HG02852 (cell line): ENCODE measurements around the gene RASA3.

Experiments used
- ATAC-seq: cut with Tn5 transposase; IDR thresholded peaks from one replicate; pipeline ENCODE4 v1.9.1; 2021; ENCODE audit warnings: mild to moderate bottlenecking, moderate library complexity; ENCODE audit not compliant: unreplicated experiment

The RASA3 gene

DNA sequence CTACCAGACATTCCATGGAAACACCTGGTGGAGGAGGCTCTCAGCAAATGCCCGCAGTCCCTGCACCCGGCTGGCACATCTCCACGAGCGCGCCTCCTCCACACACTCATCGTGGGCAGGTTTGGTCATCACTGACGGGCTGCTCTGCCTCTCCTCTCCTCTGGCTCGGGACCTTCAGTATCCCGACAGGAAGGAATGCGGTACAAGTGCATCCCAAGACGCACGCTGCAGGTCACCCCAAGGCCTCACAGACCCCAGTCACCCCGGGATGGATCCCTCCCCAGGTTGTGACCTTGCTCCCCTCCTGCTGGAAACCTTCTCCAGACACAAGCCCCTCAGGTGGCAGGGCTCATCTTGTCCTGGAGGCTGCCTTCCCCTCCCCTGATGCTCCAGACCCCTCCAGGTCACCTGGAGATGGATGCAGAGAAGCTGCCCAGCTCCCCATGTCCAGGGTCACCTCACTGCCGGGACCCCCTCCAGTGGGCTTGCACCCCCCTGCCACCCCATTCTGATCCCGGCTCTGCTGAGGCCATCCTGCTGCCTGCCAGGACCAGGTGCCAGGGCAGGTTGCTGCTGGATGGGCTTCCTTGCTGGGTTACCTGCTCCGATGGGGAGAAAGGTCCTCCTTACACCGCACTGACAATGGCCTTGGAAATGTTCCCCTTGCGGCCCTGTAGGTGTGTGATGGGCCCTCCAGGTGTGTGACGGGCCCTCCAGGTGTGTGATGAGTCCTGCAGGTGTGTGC is 188.4 kb downstream of the RASA3 start:
- no peak for ATAC-seq

GRCh38 chr13:113942591-113943103 is 189.8 kb downstream of the RASA3 start:
- no peak for ATAC-seq

- ATAC-seq: no peak
These were observed 190.7 kb downstream of the RASA3 start for GRCh38 chr13:113941571-113942191.

DNA sequence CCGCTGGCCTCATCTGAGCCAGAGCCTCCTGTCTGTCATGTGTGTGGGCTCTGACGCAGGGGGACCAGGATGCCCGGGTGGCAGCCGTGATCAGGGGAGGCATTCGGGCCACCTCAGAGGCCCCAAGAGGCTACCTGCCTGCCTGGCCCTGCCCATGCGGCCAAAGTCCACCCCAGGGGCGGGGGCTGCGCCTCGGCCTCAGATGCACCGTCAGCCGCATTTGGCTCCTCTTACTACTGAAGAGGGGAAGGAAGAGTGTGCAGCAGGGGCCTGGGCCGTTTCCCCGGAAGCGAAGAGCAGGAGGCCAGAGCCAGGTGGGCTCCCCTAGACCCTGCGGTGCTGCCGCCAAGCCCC is 192.5 kb downstream of the RASA3 start:
- ATAC-seq: no peak

GRCh38 chr13:113939129-113939943 is 193.1 kb downstream of the RASA3 start:
- no peak for ATAC-seq

DNA sequence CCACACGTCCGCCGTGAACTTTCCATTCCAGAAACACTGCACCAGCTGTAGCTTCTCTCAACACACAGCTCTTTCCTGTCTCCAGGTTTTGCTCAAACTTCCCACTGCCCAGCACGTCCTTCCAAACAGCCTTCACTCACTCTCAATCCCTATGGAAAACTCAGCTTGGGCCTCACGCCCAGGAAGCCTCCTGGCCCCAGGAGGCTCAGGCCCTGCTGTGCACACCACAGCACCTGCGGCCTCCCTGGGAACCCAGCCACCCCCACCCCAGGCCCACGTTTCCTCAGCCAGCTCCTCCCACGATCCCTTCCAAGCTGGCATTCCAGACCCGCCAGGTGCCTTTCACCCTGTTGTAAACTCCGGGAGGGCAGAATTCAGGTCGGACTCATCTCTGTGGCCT is 193.7 kb downstream of the RASA3 start:
- no peak for ATAC-seq

DNA sequence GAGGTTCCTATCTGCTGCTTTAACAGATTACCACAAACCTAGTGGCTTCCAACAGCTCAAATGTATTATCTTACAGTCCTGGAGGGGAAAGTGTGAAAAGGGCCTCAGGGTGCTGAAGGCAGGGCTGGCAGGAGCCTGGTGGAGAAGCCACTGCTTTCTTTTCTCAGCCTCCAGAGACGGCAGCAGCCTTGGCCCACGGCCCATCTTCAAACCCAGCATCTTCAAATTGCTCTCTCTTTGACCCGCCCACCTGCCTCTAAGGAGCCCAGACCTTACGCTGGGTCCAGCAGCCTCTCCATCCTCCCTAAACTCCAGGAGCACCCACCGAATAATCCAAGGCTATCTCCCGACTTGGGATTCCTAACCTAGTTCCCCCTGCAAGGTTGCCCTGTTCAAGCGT is 194.2 kb downstream of the RASA3 start:
- ATAC-seq: no peak

DNA sequence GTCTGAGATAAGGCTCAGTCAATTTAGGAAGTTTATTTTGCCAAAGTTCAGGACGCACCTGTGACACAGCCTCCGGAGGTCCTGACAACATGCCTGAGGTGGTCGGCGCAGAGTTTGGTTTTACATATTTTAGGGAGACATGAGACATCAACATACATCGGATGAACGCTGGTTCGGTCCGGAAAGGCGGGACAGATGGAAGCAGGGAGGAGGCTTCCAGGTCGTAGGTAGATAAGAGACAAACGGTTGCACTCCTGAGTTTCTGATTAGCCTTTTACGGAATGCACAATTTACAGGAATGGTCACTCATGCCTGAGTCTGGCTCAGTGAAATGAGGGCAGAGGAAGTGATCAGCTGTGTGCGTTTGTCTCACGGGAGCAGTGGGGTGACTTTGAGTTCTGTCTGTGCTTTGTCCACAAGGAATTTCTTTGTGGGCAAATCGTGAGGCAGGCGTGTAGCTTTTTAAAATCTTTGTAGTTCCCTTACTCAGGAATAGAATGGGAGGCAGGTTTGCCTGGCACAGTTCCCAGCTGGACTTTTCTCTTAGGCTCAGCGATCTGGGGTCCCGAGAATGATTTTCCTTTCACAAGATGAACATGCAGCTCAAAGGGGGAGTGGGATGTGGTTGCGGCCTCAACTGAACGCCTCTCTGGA is 194.8 kb downstream of the RASA3 start:
- ATAC-seq: no peak

- ATAC-seq: no peak
These were observed 195.3 kb downstream of the RASA3 start for GRCh38 chr13:113937073-113937472.

GRCh38 chr13:113936166-113936965 is 196.1 kb downstream of the RASA3 start:
- ATAC-seq: no peak

- no peak for ATAC-seq
These were observed 197.2 kb downstream of the RASA3 start for GRCh38 chr13:113935001-113935844.

GRCh38 chr13:113934576-113934975 is 197.8 kb downstream of the RASA3 start:
- no peak for ATAC-seq

DNA sequence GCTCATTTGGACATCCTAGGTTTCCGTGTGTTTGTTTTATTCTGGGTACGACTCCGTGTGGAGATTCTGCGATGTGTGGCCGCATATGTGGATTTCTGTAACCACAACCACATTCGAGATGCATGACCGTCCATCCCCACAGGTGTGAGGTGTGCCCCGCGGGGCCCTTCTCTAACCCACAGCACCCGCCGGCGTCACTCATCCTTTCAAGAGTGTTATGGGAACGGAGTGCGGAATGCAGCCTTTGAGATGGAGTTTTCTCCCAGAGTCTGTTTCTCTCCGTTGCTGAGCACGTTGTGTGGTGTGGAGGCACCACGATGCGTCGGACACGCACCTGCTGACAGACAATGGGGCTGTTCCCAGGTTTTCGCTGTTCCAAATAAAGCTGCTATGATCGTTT is 198.5 kb downstream of the RASA3 start:
- ATAC-seq: no peak

DNA sequence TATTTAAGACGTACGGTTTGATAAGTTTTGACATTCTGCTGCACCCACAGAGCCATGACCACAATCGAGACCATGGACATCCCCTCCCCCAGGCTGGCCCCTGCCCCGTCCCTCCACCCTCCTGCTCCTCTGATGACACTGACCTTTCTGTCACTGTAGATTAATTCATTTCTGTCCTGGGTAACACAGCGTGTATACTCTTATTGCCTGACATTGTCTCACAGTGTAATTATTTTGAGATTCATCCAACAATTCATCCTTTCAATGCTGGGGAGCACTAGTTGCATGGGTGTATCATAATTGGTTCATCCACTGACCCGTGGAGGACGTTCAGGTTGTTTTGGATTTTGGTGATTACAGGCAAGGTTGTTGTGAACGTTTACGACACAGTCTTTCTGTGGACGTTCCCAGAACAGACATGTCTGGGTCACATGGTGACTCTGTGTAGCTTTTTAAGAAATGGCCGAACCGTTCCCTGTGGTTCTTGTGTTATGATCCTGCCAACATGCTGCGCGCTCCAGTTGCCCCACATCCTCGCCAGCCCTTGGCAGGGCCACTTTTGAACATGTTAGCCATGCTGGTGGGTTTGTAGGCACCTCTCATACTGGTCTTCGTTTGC is 200.5 kb downstream of the RASA3 start:
- no peak for ATAC-seq

DNA sequence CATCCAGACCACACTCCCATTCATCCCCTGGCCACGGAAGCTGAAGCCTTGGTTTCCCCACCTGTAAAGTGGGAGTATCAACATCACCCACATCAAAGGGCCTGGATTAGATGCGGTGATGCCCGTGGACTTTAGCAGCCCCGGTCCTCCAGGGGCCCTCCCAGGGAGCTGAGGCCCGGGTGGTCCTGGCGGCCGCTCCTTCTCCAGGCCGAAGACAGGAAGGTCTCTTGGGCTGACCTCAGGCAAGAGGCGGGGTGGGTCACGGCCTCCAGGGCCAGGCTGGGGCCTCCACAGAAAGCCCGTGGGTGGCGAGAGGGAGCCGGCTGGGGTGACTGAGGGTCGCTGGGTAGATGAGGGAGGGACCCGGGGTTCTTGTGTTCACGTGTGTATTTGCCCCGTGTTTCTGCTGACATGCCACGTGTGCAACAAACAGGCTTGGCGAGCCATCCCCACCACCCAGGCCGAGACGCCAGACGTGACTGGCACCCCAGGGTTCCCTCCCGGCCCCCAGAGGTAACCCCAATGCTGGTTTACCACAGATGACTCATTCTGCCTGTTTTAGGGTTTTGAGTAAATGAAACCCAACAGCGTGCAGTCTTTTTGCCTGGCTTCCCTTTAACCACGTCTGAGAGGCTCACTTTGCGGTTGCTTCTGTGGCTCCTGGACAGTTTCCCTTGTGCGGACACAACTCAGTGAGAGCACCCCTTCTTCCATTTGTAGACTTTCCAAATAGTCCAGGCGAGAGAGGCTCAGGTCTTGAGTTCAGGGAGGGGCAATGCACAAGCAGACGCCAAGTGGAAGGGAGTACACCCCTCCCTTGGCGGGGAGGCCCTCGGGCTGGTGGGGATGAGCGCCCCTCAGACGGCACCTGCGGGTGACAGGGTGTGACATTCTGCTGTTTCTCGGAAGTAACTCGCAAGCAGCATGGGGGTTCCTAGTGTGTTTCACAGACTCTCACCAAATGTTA is 201.5 kb downstream of the RASA3 start:
- no peak for ATAC-seq

- no peak for ATAC-seq
These were observed 202.5 kb downstream of the RASA3 start for GRCh38 chr13:113929628-113930615.
